ENCODE results near the gene CBX6.

CBX6 gene

DNA sequence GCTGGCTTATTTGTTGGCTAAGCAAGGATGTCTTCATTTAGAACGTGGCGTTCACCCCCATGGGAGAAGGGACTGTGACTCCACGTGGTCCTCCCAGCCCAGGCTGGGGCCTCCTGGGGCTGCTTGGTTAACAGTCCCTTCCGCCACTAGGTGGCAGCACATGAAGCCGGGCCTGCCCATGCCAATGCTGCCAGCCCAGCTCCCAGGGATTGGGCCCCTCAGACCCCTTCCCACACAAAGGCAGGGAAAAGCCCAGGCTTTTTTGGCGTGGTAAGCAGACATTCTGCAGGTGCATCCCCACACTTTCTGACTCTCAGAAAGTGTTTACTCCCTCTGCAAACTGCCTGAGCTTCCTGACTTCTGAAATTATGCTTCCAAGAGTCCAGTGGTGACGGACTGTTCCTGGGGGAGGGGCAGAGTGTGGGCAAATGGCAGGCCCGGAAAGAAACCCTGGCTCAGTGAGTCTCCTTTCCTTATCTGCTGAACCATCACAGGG lies 3.1 kb downstream of the CBX6 start (continued):
- TF ChIP-seq ZNF626 (tag by site-specific recombination; IDR thresholded peaks at IDR 0.05) (no peak), ZNF202 (tag by site-specific recombination; IDR thresholded peaks at IDR 0.05; ENCODE audit: borderline replicate concordance) (no peak), ZNF133 (tag by site-specific recombination; IDR thresholded peaks at IDR 0.05) (no peak), YY2 (tag by site-specific recombination; IDR thresholded peaks at IDR 0.05) (no peak), ZBTB7A (tag by site-specific recombination; IDR thresholded peaks at IDR 0.05; ENCODE audit: low read depth) (no peak), ZNF19 (tag by site-specific recombination; IDR thresholded peaks at IDR 0.05; ENCODE audit: low read depth) (no peak), BCL11A (tag by site-specific recombination; IDR thresholded peaks at IDR 0.05; ENCODE audit: low read depth) (no peak), ZFP69B (tag by site-specific recombination; IDR thresholded peaks at IDR 0.05) (0 out of 2 replicates have a peak, but pooled peaks have one; percentile 27), ZFP37 (tag by site-specific recombination; IDR thresholded peaks at IDR 0.05) (no peak), GLIS1 (tag by site-specific recombination; IDR thresholded peaks at IDR 0.05) (peak; percentile 55; the same call in 1 of the 2 replicates), ZNF2 (tag by site-specific recombination; IDR thresholded peaks at IDR 0.05) (0 out of 2 replicates have a peak, but pooled peaks have one; percentile 25), KLF8 (tag by site-specific recombination; IDR thresholded peaks at IDR 0.05) (no peak), MZF1 (tag by site-specific recombination; IDR thresholded peaks at IDR 0.05; ENCODE audit: borderline replicate concordance) (no peak), ZNF792 (tag by site-specific recombination; IDR thresholded peaks at IDR 0.05) (no peak), ZNF239 (tag by site-specific recombination; IDR thresholded peaks at IDR 0.05) (no peak), ZNF830 (tag by site-specific recombination; IDR thresholded peaks at IDR 0.05; ENCODE audit: low read depth) (no peak), ZNF302 (tag by site-specific recombination; IDR thresholded peaks at IDR 0.05; ENCODE audit: low read depth) (no peak), ZNF501 (tag by site-specific recombination; IDR thresholded peaks at IDR 0.05) (no peak), ZNF140 (tag by site-specific recombination; IDR thresholded peaks at IDR 0.05) (no peak), ZNF248 (tag by site-specific recombination; IDR thresholded peaks at IDR 0.05) (no peak), ZNF24 (tag by site-specific recombination; IDR thresholded peaks at IDR 0.05) (no peak)
- TF ChIP-seq, protein P1, sequence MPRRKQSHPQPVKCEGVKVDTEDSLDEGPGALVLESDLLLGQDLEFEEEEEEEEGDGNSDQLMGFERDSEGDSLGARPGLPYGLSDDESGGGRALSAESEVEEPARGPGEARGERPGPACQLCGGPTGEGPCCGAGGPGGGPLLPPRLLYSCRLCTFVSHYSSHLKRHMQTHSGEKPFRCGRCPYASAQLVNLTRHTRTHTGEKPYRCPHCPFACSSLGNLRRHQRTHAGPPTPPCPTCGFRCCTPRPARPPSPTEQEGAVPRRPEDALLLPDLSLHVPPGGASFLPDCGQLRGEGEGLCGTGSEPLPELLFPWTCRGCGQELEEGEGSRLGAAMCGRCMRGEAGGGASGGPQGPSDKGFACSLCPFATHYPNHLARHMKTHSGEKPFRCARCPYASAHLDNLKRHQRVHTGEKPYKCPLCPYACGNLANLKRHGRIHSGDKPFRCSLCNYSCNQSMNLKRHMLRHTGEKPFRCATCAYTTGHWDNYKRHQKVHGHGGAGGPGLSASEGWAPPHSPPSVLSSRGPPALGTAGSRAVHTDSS (tag by site-specific recombination; IDR thresholded peaks at IDR 0.05) = no peak
- TF ChIP-seq, protein P2, sequence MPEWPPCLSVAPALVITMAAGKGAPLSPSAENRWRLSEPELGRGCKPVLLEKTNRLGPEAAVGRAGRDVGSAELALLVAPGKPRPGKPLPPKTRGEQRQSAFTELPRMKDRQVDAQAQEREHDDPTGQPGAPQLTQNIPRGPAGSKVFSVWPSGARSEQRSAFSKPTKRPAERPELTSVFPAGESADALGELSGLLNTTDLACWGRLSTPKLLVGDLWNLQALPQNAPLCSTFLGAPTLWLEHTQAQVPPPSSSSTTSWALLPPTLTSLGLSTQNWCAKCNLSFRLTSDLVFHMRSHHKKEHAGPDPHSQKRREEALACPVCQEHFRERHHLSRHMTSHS (tag by site-specific recombination; IDR thresholded peaks at IDR 0.05) = no peak
- TF ChIP-seq, protein P3, sequence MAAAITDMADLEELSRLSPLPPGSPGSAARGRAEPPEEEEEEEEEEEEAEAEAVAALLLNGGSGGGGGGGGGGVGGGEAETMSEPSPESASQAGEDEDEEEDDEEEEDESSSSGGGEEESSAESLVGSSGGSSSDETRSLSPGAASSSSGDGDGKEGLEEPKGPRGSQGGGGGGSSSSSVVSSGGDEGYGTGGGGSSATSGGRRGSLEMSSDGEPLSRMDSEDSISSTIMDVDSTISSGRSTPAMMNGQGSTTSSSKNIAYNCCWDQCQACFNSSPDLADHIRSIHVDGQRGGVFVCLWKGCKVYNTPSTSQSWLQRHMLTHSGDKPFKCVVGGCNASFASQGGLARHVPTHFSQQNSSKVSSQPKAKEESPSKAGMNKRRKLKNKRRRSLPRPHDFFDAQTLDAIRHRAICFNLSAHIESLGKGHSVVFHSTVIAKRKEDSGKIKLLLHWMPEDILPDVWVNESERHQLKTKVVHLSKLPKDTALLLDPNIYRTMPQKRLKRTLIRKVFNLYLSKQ (tag by site-specific recombination; IDR thresholded peaks at IDR 0.05; ENCODE audit: borderline replicate concordance) = no peak
- TF ChIP-seq, protein P4, sequence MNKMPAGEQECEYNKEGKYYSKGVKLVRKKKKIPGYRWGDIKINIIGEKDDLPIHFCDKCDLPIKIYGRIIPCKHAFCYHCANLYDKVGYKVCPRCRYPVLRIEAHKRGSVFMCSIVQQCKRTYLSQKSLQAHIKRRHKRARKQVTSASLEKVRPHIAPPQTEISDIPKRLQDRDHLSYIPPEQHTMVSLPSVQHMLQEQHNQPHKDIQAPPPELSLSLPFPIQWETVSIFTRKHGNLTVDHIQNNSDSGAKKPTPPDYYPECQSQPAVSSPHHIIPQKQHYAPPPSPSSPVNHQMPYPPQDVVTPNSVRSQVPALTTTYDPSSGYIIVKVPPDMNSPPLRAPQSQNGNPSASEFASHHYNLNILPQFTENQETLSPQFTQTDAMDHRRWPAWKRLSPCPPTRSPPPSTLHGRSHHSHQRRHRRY (tag by site-specific recombination; IDR thresholded peaks at IDR 0.05) = no peak
- TF ChIP-seq, protein P5, sequence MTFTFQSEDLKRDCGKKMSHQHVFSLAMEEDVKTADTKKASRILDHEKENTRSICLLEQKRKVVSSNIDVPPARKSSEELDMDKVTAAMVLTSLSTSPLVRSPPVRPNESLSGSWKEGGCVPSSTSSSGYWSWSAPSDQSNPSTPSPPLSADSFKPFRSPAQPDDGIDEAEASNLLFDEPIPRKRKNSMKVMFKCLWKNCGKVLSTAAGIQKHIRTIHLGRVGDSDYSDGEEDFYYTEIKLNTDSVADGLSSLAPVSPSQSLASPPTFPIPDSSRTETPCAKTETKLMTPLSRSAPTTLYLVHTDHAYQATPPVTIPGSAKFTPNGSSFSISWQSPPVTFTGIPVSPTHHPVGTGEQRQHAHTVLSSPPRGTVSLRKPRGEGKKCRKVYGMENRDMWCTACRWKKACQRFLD (tag by site-specific recombination; IDR thresholded peaks at IDR 0.05) = no peak
- TF ChIP-seq, protein P6, sequence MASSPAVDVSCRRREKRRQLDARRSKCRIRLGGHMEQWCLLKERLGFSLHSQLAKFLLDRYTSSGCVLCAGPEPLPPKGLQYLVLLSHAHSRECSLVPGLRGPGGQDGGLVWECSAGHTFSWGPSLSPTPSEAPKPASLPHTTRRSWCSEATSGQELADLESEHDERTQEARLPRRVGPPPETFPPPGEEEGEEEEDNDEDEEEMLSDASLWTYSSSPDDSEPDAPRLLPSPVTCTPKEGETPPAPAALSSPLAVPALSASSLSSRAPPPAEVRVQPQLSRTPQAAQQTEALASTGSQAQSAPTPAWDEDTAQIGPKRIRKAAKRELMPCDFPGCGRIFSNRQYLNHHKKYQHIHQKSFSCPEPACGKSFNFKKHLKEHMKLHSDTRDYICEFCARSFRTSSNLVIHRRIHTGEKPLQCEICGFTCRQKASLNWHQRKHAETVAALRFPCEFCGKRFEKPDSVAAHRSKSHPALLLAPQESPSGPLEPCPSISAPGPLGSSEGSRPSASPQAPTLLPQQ (tag by site-specific recombination; IDR thresholded peaks at IDR 0.05) = peak; percentile 26; the same call in 1 of the 2 replicates
- TF ChIP-seq, protein P7, sequence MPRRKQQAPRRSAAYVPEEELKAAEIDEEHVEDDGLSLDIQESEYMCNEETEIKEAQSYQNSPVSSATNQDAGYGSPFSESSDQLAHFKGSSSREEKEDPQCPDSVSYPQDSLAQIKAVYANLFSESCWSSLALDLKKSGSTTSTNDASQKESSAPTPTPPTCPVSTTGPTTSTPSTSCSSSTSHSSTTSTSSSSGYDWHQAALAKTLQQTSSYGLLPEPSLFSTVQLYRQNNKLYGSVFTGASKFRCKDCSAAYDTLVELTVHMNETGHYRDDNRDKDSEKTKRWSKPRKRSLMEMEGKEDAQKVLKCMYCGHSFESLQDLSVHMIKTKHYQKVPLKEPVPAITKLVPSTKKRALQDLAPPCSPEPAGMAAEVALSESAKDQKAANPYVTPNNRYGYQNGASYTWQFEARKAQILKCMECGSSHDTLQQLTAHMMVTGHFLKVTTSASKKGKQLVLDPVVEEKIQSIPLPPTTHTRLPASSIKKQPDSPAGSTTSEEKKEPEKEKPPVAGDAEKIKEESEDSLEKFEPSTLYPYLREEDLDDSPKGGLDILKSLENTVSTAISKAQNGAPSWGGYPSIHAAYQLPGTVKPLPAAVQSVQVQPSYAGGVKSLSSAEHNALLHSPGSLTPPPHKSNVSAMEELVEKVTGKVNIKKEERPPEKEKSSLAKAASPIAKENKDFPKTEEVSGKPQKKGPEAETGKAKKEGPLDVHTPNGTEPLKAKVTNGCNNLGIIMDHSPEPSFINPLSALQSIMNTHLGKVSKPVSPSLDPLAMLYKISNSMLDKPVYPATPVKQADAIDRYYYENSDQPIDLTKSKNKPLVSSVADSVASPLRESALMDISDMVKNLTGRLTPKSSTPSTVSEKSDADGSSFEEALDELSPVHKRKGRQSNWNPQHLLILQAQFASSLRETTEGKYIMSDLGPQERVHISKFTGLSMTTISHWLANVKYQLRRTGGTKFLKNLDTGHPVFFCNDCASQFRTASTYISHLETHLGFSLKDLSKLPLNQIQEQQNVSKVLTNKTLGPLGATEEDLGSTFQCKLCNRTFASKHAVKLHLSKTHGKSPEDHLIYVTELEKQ (tag by site-specific recombination; IDR thresholded peaks at IDR 0.05; ENCODE audit: borderline replicate concordance) = no peak

Measured in HEK293 (cell line).